ENCODE measurements around the gene PARP9. TPM values are rescaled to one million over a fixed set of nuclear protein-coding genes. Genes with fewer than 3 reads are reported as not detected.
"Not testable (repeated sequence)": the region's sequence is repeated elsewhere in the genome, so short reads cannot be mapped to it uniquely, and the experiment has no call there.

Gene PARP9
- total RNA-seq, 4 donors from 2014 or later: 21.0 to 28.6 (median 24.0) TPM

GRCh38 chr3:122502139-122502538 is 62.0 kb downstream of the PARP9 start:
- 67% methylated on average over 1 to 2 of the region's 2 CpGs for WGBS, 2 donors (ENCODE audit: low coverage in 1 of 2)
- Histone ChIP-seq H3K9me3 (no peaks in the 10 kb centered on the region), H3K4me1 (peaks cover 0 to 37% (median 0%) of the 10 kb centered on the region in 3 donors), H3K27ac (no peak overlapping the region), H3K4me3 (no peak overlapping the region), H3K27me3 (no peaks in the 10 kb centered on the region), H3K36me3 (no peaks in the 10 kb centered on the region)
- TF ChIP-seq CTCF (IDR thresholded peaks at IDR 0.05) (no peak), EP300 (IDR thresholded peaks at IDR 0.05) (no peak), POLR2AphosphoS5 (IDR thresholded peaks at IDR 0.05) (no peak), POLR2A (IDR thresholded peaks at IDR 0.05) (no peak)
- no peak for ATAC-seq

- H3K36me3 ChIP-seq, H3K9me3 ChIP-seq, H3K4me3 ChIP-seq, H3K27me3 ChIP-seq, ATAC-seq, H3K27ac ChIP-seq: not testable (repeated sequence)
- WGBS, 2 donors (ENCODE audit: low coverage in 1 of 2): 95 to 100% methylated on average over 1 to 5 of the region's 6 CpGs
- H3K4me1 ChIP-seq: peaks cover 0 to 45% (median 0%) of the 10 kb centered on the region in 3 donors
Observed at GRCh38 chr3:122500964-122501363, 63.1 kb downstream of the PARP9 start.

- Histone ChIP-seq H3K4me1 (peaks cover 0 to 40% (median 0%) of the 10 kb centered on the region in 3 donors), H3K36me3 (peaks cover 0 to 27% of the 10 kb centered on the region in 2 donors), H3K27me3 (no peaks in the 10 kb centered on the region), H3K9me3 (no peaks in the 10 kb centered on the region), H3K4me3 (no peak overlapping the region), H3K27ac (no peak overlapping the region)
- no peak for TF ChIP-seq CTCF (IDR thresholded peaks at IDR 0.05)
- no peak for TF ChIP-seq POLR2AphosphoS5 (IDR thresholded peaks at IDR 0.05)
- TF ChIP-seq POLR2A (IDR thresholded peaks at IDR 0.05): no peak
- TF ChIP-seq EP300 (IDR thresholded peaks at IDR 0.05): no peak
- WGBS, 2 donors (ENCODE audit: low coverage in 1 of 2): 60 to 62% methylated on average over 1 of the region's 1 CpG
- no peak for ATAC-seq
Observed at GRCh38 chr3:122498152-122498551, 65.9 kb downstream of the PARP9 start.

GRCh38 chr3:122497425-122497824 is 66.7 kb downstream of the PARP9 start:
- WGBS, 2 donors (ENCODE audit: low coverage in 1 of 2): 12 to 50% methylated on average over 1 of the region's 1 CpG
- no peak overlapping the region for H3K27ac ChIP-seq
- no peak overlapping the region for H3K4me3 ChIP-seq
- H3K36me3 ChIP-seq: peaks cover 0 to 32% of the 10 kb centered on the region in 2 donors
- no peak for ATAC-seq
- H3K9me3 ChIP-seq: no peaks in the 10 kb centered on the region
- no peak for TF ChIP-seq POLR2AphosphoS5 (IDR thresholded peaks at IDR 0.05)
- TF ChIP-seq EP300 (IDR thresholded peaks at IDR 0.05): no peak
- no peak for TF ChIP-seq CTCF (IDR thresholded peaks at IDR 0.05)
- TF ChIP-seq POLR2A (IDR thresholded peaks at IDR 0.05): no peak
- H3K27me3 ChIP-seq: no peaks in the 10 kb centered on the region
- peaks cover 0 to 36% (median 0%) of the 10 kb centered on the region in 3 donors for H3K4me1 ChIP-seq

GRCh38 chr3:122496508-122496907 is 67.6 kb downstream of the PARP9 start:
- no peaks in the 10 kb centered on the region for H3K27me3 ChIP-seq
- peaks cover 0 to 34% of the 10 kb centered on the region in 2 donors for H3K36me3 ChIP-seq
- TF ChIP-seq POLR2AphosphoS5 (IDR thresholded peaks at IDR 0.05) (no peak), EP300 (IDR thresholded peaks at IDR 0.05) (no peak), CTCF (IDR thresholded peaks at IDR 0.05) (no peak), POLR2A (IDR thresholded peaks at IDR 0.05) (no peak)
- H3K4me3 ChIP-seq: no peak overlapping the region
- H3K27ac ChIP-seq: no peak overlapping the region
- no peaks in the 10 kb centered on the region for H3K9me3 ChIP-seq
- peaks cover 0 to 26% (median 0%) of the 10 kb centered on the region in 3 donors for H3K4me1 ChIP-seq
- no peak for ATAC-seq
- WGBS, 2 donors (ENCODE audit: low coverage in 1 of 2): 100% methylated on average over 1 to 2 of the region's 2 CpGs

Measured in gastroesophageal sphincter (tissue), 4 donors.